Measurements from ENCODE around the gene KMT5C. TPM values are rescaled to one million over a fixed set of nuclear protein-coding genes. Genes with fewer than 3 reads are reported as not detected.

The KMT5C gene
- total RNA-seq, 1 experiment from 2014 or later, result 54.5 TPM

DNA sequence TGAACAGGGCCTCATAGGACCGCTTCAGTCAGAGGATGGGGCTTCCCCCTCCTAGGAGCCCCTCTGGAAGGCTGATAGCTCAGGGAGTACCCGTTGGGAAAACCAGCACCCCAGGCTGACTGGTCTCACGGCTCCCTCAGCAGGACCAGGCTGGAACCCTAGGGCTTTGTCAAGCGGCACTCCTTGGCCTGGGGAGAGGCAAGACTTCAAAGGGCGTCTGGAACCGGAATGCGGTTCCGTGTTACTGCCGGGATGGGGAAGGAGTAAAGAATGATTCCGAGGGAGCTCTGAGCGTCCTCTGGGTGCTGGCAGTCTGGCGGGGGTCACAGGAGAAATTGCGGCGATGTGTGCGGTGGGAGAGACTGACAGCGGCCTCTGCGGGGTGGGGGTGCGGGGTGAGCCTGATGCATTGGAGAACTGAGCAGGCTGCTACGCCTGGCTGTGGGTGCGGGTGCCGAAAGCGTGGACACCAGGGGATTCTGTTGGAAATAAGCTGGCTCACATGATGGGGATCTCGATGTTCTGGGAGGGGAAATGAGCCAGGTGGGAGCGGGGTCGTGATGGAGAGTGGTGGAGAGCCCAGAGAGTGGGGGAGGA lies 13.0 kb downstream of the KMT5C start:
- Histone ChIP-seq H3K18ac (ENCODE audit: insufficient read length, low read depth, low read length) (no peak overlapping the region), H3K9ac (ENCODE audit: extremely low read depth, insufficient read length, low read length) (no peak overlapping the region), H3K79me2 (ENCODE audit: insufficient read depth, low read length) (no peaks in the 10 kb centered on the region), H4K5ac (ENCODE audit: insufficient read length, low read depth, low read length) (no peak overlapping the region), H2BK12ac (ENCODE audit: insufficient read length, low read depth, low read length) (no peak overlapping the region), H2BK120ac (ENCODE audit: low read depth, low read length, poor library complexity, severe bottlenecking) (no peak overlapping the region), H3K4me1 (ENCODE audit: insufficient read depth, low read length) (peaks cover 2% of the 10 kb centered on the region; the same call in 1 of the 2 replicates), H3K9me3 (ENCODE audit: control insufficient read depth, low read depth, low read length) (no peaks in the 10 kb centered on the region), H2BK5ac (ENCODE audit: insufficient read length, low read length) (no peak overlapping the region), H3K4ac (ENCODE audit: low read depth, low read length) (no peak overlapping the region), H3T11ph (ENCODE audit: low read length) (no peak overlapping the region), H3K4me2 (ENCODE audit: insufficient read depth, insufficient read length, low read length) (peak overlapping the region; percentile 65), H2BK20ac (ENCODE audit: low read depth, low read length, poor library complexity, severe bottlenecking) (no peak overlapping the region), H4K91ac (ENCODE audit: insufficient read length, low read depth, low read length) (no peak overlapping the region), H3K56ac (ENCODE audit: insufficient read length, low read depth, low read length) (no peak overlapping the region), H3K14ac (ENCODE audit: insufficient read depth, low read length) (no peak overlapping the region), H3K27ac (ENCODE audit: insufficient read length, low read depth, low read length) (no peak overlapping the region), H3K23me2 (ENCODE audit: insufficient read length, low read depth, low read length, poor library complexity, severe bottlenecking) (peaks cover 9% of the 10 kb centered on the region), H3K79me1 (ENCODE audit: insufficient read depth, low read depth, low read length, poor library complexity, severe bottlenecking) (no peaks in the 10 kb centered on the region), H4K8ac (replicated peaks; ENCODE audit: insufficient read length, low read depth, low read length) (no peak overlapping the region), H2AFZ (ENCODE audit: low read length) (no peak overlapping the region), H2AK5ac (ENCODE audit: insufficient read length, low read length) (no peak overlapping the region), H3K23ac (ENCODE audit: insufficient read length, low read depth, low read length) (no peak overlapping the region), H2BK15ac (ENCODE audit: low read depth, low read length) (no peak overlapping the region), H4K20me1 (ENCODE audit: control insufficient read depth, insufficient read depth, insufficient read length) (no peaks in the 10 kb centered on the region), H3K27me3 (ENCODE audit: insufficient read depth, low read length) (peaks cover 17% of the 10 kb centered on the region; the same call in 1 of the 2 replicates)
- DNase-seq, result no peak
- H3K36me3 Mint-ChIP-seq (ENCODE audit: insufficient read depth in 1 of 3, low read depth in 3 of 3), result peaks cover 2 to 35% (median 11%) of the 10 kb centered on the region in 3 experiments; a peak in 6 of 7 replicates
- H3K4me1 Mint-ChIP-seq, result peaks cover 62 to 65% of the 10 kb centered on the region in 2 experiments
- no CpG with 5 or more reads among the region's 25 CpGs for WGBS (ENCODE audit: extremely low coverage, insufficient read length, low lambda C conversion rate)
- H3K9me3 Mint-ChIP-seq, result no peaks in the 10 kb centered on the region; a peak in 1 of 5 replicates
- TF ChIP-seq, protein P1, sequence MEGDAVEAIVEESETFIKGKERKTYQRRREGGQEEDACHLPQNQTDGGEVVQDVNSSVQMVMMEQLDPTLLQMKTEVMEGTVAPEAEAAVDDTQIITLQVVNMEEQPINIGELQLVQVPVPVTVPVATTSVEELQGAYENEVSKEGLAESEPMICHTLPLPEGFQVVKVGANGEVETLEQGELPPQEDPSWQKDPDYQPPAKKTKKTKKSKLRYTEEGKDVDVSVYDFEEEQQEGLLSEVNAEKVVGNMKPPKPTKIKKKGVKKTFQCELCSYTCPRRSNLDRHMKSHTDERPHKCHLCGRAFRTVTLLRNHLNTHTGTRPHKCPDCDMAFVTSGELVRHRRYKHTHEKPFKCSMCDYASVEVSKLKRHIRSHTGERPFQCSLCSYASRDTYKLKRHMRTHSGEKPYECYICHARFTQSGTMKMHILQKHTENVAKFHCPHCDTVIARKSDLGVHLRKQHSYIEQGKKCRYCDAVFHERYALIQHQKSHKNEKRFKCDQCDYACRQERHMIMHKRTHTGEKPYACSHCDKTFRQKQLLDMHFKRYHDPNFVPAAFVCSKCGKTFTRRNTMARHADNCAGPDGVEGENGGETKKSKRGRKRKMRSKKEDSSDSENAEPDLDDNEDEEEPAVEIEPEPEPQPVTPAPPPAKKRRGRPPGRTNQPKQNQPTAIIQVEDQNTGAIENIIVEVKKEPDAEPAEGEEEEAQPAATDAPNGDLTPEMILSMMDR (conservative IDR thresholded peaks at IDR 0.05), result no peak
- H3K27me3 Mint-ChIP-seq (ENCODE audit: low read depth), result peaks cover 68% of the 10 kb centered on the region
- peak overlapping the region; percentile 60 to 85 for H3K4me3 Mint-ChIP-seq
- no peak overlapping the region for H3K27ac Mint-ChIP-seq
